Naive B cell (primary cell): Measurements from ENCODE around the gene ZNF333. TPM values are rescaled to one million over a fixed set of nuclear protein-coding genes. Genes with fewer than 3 reads are reported as not detected.

ENCODE experiments used
- ATAC-seq, 2 donors: fragments of 150-1000 bp; cut with Tn5 transposase; 2 replicates each; pipeline ENCODE4 v1.10.0; 2021; ENCODE audit warnings: low read depth in 2 of 2, mild to moderate bottlenecking in 2 of 2, moderate library complexity in 2 of 2
- DNase-seq: peaks from one replicate; pipeline ENCODE4 v3.0.0; 2022
- H3K27ac Mint-ChIP-seq, 6 donors: one replicate each; pipeline ENCODE4 v1.8.0; 2020 to 2022; ENCODE audit warnings: mild to moderate bottlenecking in 6 of 6, mixed read lengths in 6 of 6, moderate library complexity in 5 of 6, inconsistent platforms in 2 of 6
- H3K27me3 Mint-ChIP-seq, 3 donors: one replicate each; pipeline ENCODE4 v1.8.0; 2021 to 2022; ENCODE audit warnings: mixed read lengths in 3 of 3, mild to moderate bottlenecking in 1 of 3
- H3K36me3 Mint-ChIP-seq, 2 donors: one replicate each; pipeline ENCODE4 v1.8.0; 2020 to 2022; ENCODE audit warnings: mixed read lengths in 2 of 2, inconsistent platforms in 1 of 2, mild to moderate bottlenecking in 1 of 2
- H3K4me1 Mint-ChIP-seq, 3 donors: one replicate each; pipeline ENCODE4 v1.8.0; 2020 to 2022; ENCODE audit warnings: mixed read lengths in 3 of 3, inconsistent platforms in 1 of 3, mild to moderate bottlenecking in 1 of 3, moderate library complexity in 1 of 3
- H3K4me3 Mint-ChIP-seq, 8 donors: one replicate each; pipeline ENCODE4 v1.8.0; 2020 to 2022; ENCODE audit warnings: mild to moderate bottlenecking in 8 of 8, mixed read lengths in 8 of 8, moderate library complexity in 8 of 8, inconsistent platforms in 2 of 8
- H3K9me3 Mint-ChIP-seq, 7 donors: one replicate each; pipeline ENCODE4 v1.8.0; 2020 to 2022; ENCODE audit warnings: mixed read lengths in 7 of 7, mild to moderate bottlenecking in 5 of 7, inconsistent platforms in 2 of 7, moderate library complexity in 1 of 7
- polyA plus RNA-seq, 6 donors: library from polyadenylated mRNA; unstranded; fragments of 300-500 nt; fragmentation: Illumina TruSeq; gene quantifications; one replicate each; pipeline ENCODE4 v1.2.3, GENCODE V29; 2021; ENCODE audit warnings: low read depth in 6 of 6

ZNF333 gene
- polyA plus RNA-seq, 6 donors from 2014 or later, result 8.6 to 18.1 (median 11.0) TPM

GRCh38 chr19:14674764-14675163 is 15.1 kb upstream of the ZNF333 start, which contains the start of gene ADGRE3:
ADGRE3 (minus strand) TSS chr19:14674844; CDS start chr19:14674770, 74 bp downstream.
- peaks cover 0 to 1% (median 0%) of the 10 kb centered on the region in 7 donors for H3K9me3 Mint-ChIP-seq
- peak within 1 kb of the TSS in 6 of 8 donors; percentile 20 to 80 (median 64) for H3K4me3 Mint-ChIP-seq
- no peaks in the 10 kb centered on the region for H3K36me3 Mint-ChIP-seq

GRCh38 chr19:14676762-14677161 is 13.1 kb upstream of the ZNF333 start:
- H3K27me3 Mint-ChIP-seq, result no peaks in the 10 kb centered on the region
- H3K4me3 Mint-ChIP-seq, result no peak overlapping the region
- H3K36me3 Mint-ChIP-seq, result no peaks in the 10 kb centered on the region
- no peak overlapping the region for H3K27ac Mint-ChIP-seq
- no peaks in the 10 kb centered on the region for H3K9me3 Mint-ChIP-seq
- no peak for DNase-seq
- no peak for ATAC-seq
- peaks cover 23 to 29% (median 27%) of the 10 kb centered on the region in 3 donors for H3K4me1 Mint-ChIP-seq

More at GRCh38 chr19:14674764-14675163, 15.1 kb upstream of the ZNF333 start, which contains the start of gene ADGRE3:
- Mint-ChIP-seq H3K27ac (peak within 1 kb of the TSS; percentile 18 to 86 (median 74)), H3K4me1 (peaks cover 23 to 32% (median 27%) of the 10 kb centered on the region in 3 donors), H3K27me3 (no peaks in the 10 kb centered on the region)
- peak; percentile 78 to 85 for ATAC-seq
- DNase-seq, result peak; percentile 51

- ATAC-seq (no peak), DNase-seq (no peak)
- Mint-ChIP-seq H3K4me3 (no peak overlapping the region), H3K9me3 (no peaks in the 10 kb centered on the region), H3K4me1 (peaks cover 25 to 30% (median 26%) of the 10 kb centered on the region in 3 donors), H3K27me3 (no peaks in the 10 kb centered on the region), H3K27ac (no peak overlapping the region), H3K36me3 (no peaks in the 10 kb centered on the region)
Observed at GRCh38 chr19:14677464-14677863, 12.4 kb upstream of the ZNF333 start.

GRCh38 chr19:14678199-14678598 is 11.6 kb upstream of the ZNF333 start:
- H3K27ac Mint-ChIP-seq, result no peak overlapping the region
- H3K36me3 Mint-ChIP-seq, result no peaks in the 10 kb centered on the region
- H3K4me1 Mint-ChIP-seq, result peaks cover 23 to 28% (median 25%) of the 10 kb centered on the region in 3 donors
- no peak for ATAC-seq
- H3K27me3 Mint-ChIP-seq, result no peaks in the 10 kb centered on the region
- DNase-seq, result no peak
- H3K9me3 Mint-ChIP-seq, result no peaks in the 10 kb centered on the region
- no peak overlapping the region for H3K4me3 Mint-ChIP-seq

- Mint-ChIP-seq H3K27ac (peak overlapping the region in 1 of 6 donors; percentile 23), H3K27me3 (no peaks in the 10 kb centered on the region), H3K36me3 (no peaks in the 10 kb centered on the region), H3K4me1 (peaks cover 17 to 29% (median 25%) of the 10 kb centered on the region in 3 donors), H3K9me3 (no peaks in the 10 kb centered on the region), H3K4me3 (no peak overlapping the region)
- ATAC-seq (no peak), DNase-seq (no peak)
Observed at GRCh38 chr19:14682084-14682483, 7.8 kb upstream of the ZNF333 start.

GRCh38 chr19:14683439-14683838 is 6.4 kb upstream of the ZNF333 start:
- DNase-seq, result peak; percentile 44
- Mint-ChIP-seq H3K4me3 (no peak overlapping the region), H3K27me3 (no peaks in the 10 kb centered on the region), H3K36me3 (no peaks in the 10 kb centered on the region), H3K4me1 (peaks cover 17 to 29% (median 27%) of the 10 kb centered on the region in 3 donors), H3K9me3 (no peaks in the 10 kb centered on the region), H3K27ac (peak overlapping the region in 1 of 6 donors; percentile 29)
- ATAC-seq, result peak; percentile 85 to 89

GRCh38 chr19:14686411-14686810 is 3.4 kb upstream of the ZNF333 start:
- H3K4me3 Mint-ChIP-seq, result peak overlapping the region in 4 of 8 donors; percentile 9 to 76 (median 60)
- H3K4me1 Mint-ChIP-seq, result peaks cover 24 to 46% (median 34%) of the 10 kb centered on the region in 3 donors
- no peaks in the 10 kb centered on the region for H3K27me3 Mint-ChIP-seq
- DNase-seq, result peak; percentile 33
- ATAC-seq, result no peak
- no peaks in the 10 kb centered on the region for H3K36me3 Mint-ChIP-seq
- H3K27ac Mint-ChIP-seq, result peak overlapping the region in 5 of 6 donors; percentile 61 to 94 (median 78)
- H3K9me3 Mint-ChIP-seq, result no peaks in the 10 kb centered on the region

- DNase-seq (no peak), ATAC-seq (no peak)
- Mint-ChIP-seq H3K4me3 (no peak overlapping the region), H3K4me1 (peaks cover 5 to 22% (median 20%) of the 10 kb centered on the region in 3 donors), H3K27ac (no peak overlapping the region), H3K36me3 (peaks cover 5 to 8% of the 10 kb centered on the region in 2 donors), H3K27me3 (no peaks in the 10 kb centered on the region), H3K9me3 (no peaks in the 10 kb centered on the region)
Observed at GRCh38 chr19:14694641-14695266, 4.9 kb downstream of the ZNF333 start.

- Mint-ChIP-seq H3K27me3 (no peaks in the 10 kb centered on the region), H3K4me3 (peak overlapping the region in 1 of 8 donors; percentile 29), H3K9me3 (no peaks in the 10 kb centered on the region), H3K4me1 (peaks cover 4 to 19% (median 18%) of the 10 kb centered on the region in 3 donors), H3K36me3 (peaks cover 5 to 8% of the 10 kb centered on the region in 2 donors), H3K27ac (no peak overlapping the region)
- DNase-seq (no peak), ATAC-seq (no peak)
Observed at GRCh38 chr19:14695471-14695870, 5.6 kb downstream of the ZNF333 start.

- no peaks in the 10 kb centered on the region for H3K27me3 Mint-ChIP-seq
- H3K36me3 Mint-ChIP-seq, result peaks cover 20 to 22% of the 10 kb centered on the region in 2 donors
- H3K27ac Mint-ChIP-seq, result no peak overlapping the region
- no peak for ATAC-seq
- no peaks in the 10 kb centered on the region for H3K4me1 Mint-ChIP-seq
- no peak overlapping the region for H3K4me3 Mint-ChIP-seq
- peaks cover 0 to 4% (median 0%) of the 10 kb centered on the region in 7 donors for H3K9me3 Mint-ChIP-seq
- DNase-seq, result no peak
Observed at GRCh38 chr19:14699641-14700040, 9.8 kb downstream of the ZNF333 start.

GRCh38 chr19:14700711-14701375 is 11.0 kb downstream of the ZNF333 start:
- Mint-ChIP-seq H3K36me3 (peaks cover 22 to 29% of the 10 kb centered on the region in 2 donors), H3K4me1 (no peaks in the 10 kb centered on the region), H3K9me3 (peaks cover 0 to 4% (median 0%) of the 10 kb centered on the region in 7 donors), H3K27me3 (no peaks in the 10 kb centered on the region), H3K27ac (no peak overlapping the region), H3K4me3 (no peak overlapping the region)
- no peak for ATAC-seq
- no peak for DNase-seq

- Mint-ChIP-seq H3K4me1 (peaks cover 0 to 5% (median 0%) of the 10 kb centered on the region in 3 donors), H3K4me3 (peak overlapping the region in 1 of 8 donors; percentile 25), H3K36me3 (peaks cover 29 to 40% of the 10 kb centered on the region in 2 donors), H3K27me3 (no peaks in the 10 kb centered on the region), H3K9me3 (peaks cover 0 to 4% (median 0%) of the 10 kb centered on the region in 7 donors), H3K27ac (peak overlapping the region in 1 of 6 donors; percentile 16)
- ATAC-seq (no peak), DNase-seq (no peak)
Observed at GRCh38 chr19:14703833-14704232, 14.0 kb downstream of the ZNF333 start.

- Mint-ChIP-seq H3K27ac (peak overlapping the region in 1 of 6 donors; percentile 68), H3K36me3 (peaks cover 35 to 46% of the 10 kb centered on the region in 2 donors), H3K27me3 (no peaks in the 10 kb centered on the region), H3K4me1 (peaks cover 0 to 5% (median 0%) of the 10 kb centered on the region in 3 donors), H3K4me3 (no peak overlapping the region), H3K9me3 (peaks cover 0 to 4% (median 0%) of the 10 kb centered on the region in 7 donors)
- no peak for DNase-seq
- ATAC-seq, result no peak
Observed at GRCh38 chr19:14704450-14704849, 14.6 kb downstream of the ZNF333 start.
